Stimulated activated CD4-positive, alpha-beta T cell treated with anti-CD3 and anti-CD28 coated beads, Interleukin-4, amount 100 ng/mL, for 48 hours (primary cell): ENCODE results near the gene BEST4.
"Not testable (repeated sequence)": the region's sequence is repeated elsewhere in the genome, so short reads cannot be mapped to it uniquely, and the experiment has no call there.

Experiments
- DNase-seq, 2 donors: peaks; one replicate each; pipeline ENCODE4 v3.0.0-alpha.2; 2020; ENCODE audit warnings: low read depth in 2 of 2

Gene BEST4

DNA sequence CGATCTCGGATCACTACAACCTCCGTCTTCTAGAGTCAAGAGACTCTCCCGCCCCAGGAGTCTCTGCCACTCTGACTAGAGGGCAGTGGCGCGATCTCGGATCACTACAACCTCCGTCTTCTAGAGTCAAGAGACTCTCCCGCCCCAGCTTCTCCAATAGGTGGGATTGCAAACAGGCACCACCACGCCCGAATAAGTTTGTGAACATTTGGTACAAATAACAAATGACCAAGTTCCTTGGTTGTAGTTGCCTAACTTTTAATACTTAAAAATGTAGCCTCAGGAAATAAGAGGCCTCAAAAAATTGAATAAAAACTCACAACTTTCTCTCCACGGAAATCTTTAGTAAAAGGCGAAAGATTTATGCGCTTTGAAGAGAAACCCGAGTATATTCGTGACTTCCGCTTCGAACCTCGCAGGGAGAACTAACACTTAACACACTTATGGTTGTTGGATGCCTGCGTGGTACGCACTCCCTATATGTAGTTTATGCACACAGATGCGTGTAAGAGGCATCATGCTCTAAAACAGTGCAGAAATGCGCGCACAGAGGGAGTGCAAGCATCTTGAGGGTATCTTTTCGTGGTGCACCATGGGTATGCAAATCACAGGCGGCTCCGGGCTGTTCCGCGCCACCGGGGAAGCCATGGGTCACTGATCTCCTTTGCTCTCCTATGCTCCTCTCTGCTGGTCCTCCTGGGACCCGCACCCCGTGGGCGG, 31.8 kb upstream of the BEST4 start:
- DNase-seq = peak; percentile 74 to 84

DNA sequence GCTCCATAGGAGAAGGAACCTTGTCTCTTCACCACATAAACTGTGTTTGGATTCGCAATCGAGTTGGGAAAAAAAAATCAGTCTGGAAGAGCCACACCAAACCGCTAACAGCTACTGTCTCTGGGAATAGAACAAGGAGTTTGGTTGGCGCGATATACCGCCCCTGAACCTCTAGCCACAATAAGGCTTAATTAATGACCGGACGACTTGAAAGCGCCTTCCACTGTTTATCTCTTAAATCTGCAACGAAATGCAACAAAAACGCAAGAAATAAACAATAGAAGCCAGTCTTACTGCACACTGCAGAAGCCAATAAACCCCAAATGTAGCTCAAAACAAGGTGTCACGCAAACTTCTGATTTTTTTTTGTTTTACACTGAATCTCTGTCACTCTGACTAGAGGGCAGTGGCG, 31.2 kb upstream of the BEST4 start:
- DNase-seq = no peak

DNA sequence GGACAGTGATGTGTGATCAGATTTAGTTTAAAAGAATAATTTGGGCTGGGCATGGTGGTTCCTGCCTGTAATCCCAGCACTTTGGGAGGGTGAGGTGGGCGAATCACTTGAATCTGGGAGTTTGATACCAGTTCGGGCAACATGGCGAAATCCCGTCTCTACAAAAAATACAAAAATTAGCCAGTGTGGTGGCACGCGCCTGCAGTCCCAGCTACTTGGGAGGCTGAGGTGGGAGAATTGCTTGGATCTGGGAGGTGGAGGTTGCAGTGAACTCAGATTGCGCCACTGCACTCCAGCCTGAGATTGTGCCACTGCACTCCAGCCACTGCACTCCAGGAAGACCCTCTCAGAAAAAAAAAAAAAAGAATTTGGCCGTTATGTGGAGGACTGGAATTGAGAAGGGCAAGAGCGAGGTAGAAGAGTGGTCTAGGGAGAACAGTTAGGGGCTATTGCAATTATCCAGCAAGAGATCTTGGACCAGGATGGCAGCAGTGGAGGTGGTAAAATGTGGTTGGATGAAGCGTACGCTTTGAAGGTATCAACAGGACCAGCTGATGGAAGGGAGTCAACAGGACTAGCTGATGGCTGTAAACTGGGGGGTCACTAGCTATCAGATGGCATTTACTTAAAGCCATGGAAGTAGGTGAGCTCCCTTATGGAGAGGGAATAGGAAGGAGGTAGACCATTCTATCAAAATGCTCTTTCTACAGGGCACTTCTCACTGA, 30.0 kb upstream of the BEST4 start:
- DNase-seq = no peak

DNA sequence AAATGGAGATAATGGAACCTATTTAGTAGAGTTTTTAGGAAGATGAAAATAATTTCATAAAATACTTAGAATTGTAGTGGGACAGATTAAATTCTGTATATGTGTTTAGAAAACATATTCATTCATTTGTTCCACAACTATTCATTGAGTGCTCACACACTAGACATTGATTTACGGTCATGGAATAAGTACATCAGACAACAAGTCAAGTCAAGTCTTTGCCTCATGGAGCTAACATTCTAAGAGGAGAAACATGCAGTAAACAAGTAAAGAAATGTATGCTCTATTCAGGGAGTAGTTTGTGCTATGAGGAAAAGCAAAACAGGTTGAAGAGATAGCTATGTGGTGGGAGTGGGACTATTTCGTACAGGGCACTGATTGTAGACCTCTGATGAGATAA, 29.3 kb upstream of the BEST4 start:
- no peak for DNase-seq

DNA sequence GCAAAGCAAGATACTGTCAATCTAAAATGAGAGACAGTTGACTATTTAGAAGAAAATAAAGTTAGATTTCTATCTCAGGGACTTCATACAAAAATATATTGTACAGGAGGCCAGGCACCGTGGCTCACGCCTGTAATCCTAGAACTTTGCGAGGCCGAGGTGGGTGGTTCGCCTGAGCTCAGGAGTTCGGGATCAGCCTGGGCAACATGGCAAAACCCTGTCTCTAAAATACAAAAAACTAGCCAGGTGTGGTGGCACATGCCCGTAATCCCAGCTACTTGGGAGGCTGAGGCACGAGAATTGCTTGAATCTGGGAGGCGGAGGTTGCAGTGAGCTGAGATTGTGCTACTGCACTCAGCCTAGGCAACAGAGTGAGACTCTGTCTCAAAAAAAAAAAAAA, 28.0 kb upstream of the BEST4 start:
- not testable (repeated sequence) for DNase-seq

DNA sequence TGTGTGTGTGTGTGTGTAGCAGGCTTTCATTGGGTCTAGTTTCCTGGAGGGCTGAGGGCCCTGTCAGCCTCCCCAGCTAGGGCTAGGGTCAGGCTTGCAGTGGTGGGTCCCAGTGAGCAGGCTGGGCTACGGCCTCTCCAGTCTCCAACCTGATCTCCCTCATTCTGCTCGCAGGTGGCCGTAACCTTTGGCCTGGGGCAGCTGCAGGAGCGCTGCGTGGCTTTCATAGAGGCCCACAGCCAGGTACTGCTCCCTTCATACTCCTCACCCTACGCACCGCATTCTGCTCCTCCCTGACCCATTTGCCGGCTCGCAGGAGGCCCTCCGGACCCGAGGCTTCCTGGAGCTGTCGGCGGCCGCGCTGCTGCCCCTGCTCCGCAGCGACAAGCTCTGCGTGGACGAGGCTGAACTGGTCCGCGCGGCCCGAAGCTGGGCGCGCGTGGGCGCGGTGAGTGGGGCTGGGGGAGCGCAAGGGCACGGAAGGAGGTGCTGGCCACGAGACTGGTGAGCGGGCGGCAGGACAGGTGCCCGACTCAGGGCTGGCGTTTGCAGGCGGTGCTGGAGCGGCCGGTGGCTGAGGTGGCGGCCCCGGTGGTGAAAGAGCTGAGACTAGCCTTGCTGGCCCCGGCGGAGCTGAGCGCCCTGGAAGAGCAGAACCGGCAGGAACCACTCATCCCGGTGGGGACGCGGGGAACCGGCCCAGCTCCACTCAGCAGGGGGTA, 25.0 kb upstream of the BEST4 start:
- DNase-seq = no peak

DNA sequence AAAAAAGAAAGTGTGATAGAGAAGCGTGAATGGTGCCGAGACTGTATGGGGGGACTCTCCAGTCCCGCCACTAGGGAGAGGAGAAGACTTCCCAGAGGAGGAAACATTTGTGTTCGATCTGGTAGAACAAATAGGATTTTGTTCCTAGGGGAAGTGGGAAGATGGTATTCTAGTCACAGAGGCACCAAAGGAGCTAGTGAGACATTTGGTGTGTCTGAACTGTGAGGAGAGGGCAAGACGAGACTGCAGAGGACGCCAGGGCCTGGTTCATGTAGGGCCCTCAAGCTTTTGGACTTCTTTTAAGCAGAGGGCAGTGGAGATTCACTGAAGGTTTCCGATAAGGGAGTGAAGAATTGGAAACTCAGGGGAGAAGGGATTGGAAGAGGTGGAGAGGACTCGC, 23.3 kb upstream of the BEST4 start:
- no peak for DNase-seq

DNA sequence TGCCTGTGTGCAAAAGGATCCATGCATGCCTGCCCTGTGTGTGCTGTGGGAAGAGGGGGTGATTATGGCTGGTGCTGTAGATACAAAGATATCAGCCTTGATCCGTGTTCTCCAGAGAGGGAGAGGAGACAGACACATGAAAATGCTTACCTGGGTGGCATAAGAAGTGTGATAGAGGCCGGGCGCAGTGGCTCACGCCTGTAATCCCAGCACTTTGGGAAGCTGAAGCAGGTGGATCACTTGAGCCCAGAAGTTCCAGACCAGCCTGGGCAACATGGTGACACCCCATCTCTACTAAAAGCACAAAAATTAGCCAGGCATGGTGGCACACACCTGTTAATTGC, 22.8 kb upstream of the BEST4 start:
- DNase-seq = not testable (repeated sequence)

DNA sequence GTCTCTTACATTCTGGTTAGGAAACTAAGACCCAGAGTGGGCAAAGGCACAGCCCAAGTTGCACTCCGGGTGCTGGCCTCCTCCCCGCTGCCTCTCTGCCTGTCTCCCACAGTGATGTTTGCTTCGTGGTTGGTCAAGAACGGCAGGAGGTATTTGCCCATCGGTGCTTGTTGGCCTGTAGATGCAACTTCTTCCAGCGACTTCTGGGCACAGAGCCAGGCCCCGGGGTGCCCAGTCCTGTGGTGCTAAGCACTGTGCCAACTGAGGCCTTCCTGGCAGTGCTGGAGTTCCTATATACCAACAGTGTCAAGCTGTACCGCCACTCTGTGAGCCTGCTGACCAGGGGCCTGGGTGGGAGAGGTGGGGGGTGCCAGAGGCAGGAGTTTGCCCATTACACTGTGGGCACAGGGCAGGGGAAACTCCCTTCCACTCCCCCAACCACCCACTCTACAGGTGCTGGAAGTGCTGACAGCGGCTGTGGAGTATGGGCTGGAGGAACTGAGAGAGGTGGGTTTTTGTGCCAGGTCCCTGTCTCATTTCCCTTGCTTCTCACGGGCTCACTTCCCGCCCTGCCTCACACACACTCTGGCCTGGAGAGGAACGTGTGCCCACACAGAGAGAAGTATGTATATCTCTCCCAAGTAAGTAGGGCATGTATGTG, 22.3 kb upstream of the BEST4 start:
- DNase-seq = peak in 1 of 2 donors; percentile 38

DNA sequence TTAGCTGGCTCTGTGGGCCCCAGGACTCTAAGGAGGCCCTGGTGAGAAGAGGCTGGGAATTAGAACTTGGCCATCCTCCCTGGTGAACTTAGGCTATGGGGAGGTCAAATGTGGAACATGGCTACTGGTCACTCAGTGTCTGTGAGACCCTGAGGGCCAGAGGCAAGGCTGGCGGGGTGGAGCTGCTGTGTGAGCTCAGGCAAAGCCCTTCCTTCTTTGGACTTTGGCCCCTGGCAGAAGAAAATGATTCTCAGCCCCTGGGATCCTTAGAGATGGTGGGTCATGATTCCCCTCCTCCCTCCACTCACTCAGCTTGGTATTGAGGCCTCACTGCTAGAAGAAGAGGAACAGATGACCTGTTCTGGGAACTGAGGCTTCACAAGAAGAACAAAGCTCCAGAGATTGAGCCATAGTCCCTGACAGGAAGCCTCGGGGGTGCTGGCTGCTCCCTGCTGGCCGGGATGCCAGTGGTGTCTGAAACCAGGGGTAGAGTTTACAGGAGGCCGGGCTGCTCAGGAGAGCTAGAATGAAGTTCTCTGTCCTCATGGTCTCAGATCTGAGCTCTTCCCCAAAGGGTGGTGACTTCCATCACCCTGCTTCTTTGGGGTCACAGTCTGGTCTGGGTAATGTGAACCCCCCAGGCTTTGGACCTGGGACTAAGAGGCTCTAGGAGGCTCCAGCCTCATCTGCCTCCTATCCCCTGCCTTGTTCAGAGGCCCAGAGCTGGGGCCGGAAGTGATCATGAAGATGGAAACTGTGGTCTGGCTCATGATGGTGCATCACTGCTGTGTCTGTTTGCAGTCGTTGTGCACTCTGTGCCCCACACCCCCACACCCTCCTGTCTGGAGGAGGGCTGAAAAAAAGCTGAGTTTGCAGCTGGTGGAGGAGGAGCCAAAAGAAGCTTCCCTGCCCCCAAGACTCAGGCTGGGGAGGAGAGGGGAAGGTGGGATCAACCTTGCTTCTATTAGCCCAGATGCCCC, 21.3 kb upstream of the BEST4 start:
- peak; percentile 75 to 88 for DNase-seq

DNA sequence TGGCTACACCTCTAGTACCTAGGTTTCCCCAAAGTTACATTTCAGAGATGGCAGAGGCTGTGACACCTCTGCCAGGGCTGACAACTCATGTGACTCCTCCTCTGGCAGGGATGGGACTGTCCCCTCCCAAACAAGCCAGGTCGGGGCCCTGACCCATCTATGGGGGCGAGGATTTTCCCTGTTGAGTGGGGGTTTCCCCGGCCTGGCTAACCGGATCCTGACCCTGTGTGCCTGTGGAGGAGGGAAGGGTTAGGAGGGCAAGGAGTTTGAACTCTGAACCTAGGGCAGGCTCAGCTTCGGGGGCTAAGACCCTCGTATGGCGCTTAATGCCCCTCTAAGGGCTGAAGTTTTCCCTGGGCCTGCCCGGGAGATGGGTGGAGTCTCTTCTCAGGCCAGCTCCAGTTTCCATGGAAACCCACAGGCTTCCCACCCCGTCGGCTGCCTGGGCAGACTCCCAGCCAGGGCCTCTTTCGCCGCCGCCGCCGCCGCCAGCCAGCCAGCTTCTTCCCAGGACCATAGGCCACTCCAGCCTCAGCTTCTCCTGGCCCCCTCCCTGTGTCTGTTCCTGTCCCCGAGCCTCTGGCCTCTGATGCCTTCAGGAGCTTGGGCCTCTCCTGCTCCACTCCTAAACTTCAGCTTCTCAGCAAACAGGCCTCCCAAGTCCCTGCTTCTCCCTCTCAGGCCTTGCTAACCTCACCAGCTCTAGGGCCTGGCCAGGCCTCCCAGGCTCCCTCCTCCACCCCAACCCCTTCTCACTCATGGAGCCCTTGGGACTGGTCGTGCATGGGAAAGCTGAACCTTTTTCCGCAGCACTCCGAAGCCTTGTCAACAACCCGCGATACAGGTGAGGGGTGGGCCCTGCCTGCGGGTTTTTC, 20.3 kb upstream of the BEST4 start, which contains the start of gene BTBD19:
TSS of gene BTBD19 (plus strand) at position 461 of the 875 bp plus-strand sequence. CDS start at position 759, 298 bp downstream.
- DNase-seq = peak; percentile 66 to 82

DNA sequence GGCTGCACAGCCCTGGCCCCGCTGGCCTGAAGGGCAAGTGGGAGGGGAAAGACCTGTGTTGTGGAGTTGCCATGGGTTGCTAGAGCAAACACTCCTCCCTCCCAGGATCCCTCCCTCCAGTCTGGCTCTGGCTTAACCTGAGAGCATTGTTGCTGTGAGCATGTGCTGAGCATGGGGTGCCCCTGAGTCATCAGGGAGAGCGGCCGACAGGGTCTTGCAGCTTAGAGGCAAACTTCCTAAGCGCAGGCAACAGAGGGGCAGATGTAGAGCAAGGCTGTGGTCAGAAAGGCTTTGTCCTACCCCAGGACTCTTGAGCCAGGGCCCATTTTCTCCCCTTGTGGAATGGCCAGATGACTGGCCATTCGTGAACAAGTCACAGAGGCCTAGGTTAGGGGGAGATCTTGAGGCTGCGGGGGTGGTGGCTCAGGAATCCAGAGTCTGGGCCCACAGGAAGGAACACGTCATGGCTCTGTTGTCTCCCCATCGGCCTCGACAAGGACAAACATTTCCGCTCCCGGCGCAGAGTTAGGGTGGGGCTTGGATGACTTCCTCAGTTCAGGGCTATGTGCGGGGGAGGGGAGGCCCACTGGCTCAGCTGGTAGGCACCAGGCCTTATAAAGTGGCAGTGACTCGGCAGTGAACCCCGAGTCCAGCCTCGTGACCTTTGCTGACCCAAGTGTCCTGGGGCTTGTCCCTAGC, 19.5 kb upstream of the BEST4 start:
- peak; percentile 83 to 90 for DNase-seq

DNA sequence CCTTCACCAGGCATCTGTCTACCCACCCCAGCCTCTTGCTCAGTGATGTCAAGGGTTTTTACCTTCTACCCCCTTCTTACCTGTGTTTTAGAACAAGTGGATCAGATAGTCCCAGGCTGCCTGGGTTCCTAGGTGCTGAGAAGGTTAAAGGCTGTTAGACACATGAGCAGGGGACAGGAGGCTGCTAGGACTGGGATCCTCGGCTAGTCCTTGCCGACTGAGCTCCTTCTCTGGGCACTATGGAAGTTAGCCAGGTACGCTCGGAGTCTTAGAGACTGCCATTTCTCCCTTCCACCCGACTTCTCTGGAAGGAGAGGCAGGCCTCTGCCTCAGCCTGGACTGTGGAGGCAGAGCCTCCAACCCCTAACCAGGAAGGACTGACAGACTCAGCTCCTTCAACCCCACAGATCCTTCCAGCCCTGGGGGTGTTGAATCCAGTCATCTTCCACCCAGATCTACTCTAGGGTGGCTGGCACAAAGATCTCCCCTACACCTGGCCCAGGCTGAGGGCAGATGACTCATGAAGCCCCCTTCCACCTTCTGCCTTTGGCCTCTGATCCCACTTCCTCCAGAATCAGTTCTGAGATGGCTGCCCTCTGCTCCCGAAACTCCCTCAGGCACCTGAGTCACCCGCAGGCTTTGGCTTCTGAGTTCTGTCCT, 18.9 kb upstream of the BEST4 start, which contains the start of gene DYNLT4:
TSS of gene DYNLT4 (minus strand) at position 648 of the 660 bp plus-strand sequence. CDS start 683 bp downstream, outside the sequence.
- no peak for DNase-seq

DNA sequence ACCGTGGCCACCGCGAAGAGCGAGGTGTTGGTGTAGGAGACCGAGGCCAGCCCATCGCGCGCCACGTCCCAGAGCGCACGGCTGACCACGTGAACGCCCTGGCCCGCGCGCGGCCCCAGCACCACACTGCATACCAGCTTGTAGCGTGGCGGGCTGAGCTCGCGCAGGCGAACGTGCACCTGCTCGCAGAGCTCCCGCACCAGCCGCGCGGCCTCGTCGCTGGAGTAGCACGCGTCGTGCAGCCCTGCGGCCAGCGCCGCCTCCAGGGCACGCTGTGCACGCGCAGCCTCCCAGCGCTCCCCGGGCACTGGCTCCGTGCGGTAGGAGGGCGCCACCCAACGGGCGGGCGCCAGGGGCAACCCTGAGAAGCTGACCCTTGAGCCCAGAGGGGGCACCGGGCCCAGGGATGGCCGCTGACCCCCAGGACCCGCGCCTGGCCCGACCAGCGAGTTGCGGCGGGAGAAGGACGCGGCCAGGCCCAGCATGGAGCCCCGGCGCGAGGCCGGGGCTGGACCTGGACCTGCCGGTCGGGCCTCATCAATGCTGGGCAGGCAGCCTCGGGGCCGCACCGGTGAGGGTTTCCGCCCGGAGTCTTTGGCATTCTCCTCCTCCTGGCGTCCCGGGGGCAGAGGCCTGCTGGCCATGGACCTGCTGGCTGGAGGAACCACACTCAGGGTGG, 18.2 kb upstream of the BEST4 start:
- DNase-seq = no peak

DNA sequence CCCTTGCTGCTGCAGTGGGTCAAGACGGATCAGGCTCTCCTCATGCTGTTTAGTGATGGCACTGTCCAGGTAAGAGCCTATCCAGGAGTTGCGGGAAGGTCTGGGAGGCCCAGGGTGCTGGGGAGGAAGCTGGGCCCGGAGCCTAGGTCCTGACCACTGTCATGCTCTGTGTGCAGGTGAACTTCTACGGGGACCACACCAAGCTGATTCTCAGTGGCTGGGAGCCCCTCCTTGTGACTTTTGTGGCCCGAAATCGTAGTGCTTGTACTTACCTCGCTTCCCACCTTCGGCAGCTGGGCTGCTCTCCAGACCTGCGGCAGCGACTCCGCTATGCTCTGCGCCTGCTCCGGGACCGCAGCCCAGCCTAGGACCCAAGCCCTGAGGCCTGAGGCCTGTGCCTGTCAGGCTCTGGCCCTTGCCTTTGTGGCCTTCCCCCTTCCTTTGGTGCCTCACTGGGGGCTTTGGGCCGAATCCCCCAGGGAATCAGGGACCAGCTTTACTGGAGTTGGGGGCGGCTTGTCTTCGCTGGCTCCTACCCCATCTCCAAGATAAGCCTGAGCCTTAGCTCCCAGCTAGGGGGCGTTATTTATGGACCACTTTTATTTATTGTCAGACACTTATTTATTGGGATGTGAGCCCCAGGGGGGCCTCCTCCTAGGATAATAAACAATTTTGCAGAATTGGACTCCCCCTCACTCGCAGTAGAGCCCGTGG, 17.5 kb upstream of the BEST4 start:
- no peak for DNase-seq

DNA sequence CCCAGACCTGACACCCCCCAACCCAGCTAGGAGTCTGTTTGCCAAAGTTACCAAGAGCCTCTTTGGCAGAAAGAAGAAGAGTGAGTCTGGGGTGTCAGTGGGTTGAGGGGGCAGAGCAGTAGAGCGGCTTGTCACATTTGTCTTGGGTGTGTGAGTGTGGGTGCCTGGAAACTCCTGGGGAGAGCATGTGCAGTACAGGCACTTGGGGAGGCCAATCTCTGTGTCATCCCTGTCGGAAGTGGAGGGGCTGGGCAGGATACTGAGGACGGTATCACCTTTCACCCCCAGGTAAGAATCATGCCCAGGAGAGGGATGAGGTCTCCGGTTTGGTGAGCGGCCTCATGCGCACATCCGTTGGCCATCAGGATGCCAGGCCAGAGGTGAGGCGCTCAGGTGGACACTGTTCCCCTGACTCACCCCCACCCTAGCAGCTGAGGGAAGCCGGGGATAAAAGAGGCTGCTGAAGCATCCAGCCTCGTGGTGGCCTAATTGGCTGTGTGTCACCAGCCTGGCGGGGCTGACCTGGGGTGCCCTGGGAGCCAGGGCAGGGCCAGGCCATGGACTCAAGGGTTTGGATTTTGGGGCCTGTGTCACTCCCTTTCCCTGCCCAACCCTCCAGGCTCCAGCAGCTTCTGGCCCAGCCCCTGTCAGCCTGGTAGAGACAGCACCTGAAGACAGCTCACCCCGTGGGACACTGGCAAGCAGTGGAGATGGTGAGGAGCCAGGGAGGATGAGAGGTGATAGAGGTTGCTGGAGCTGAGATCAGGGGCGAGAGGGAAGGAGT, 15.5 kb upstream of the BEST4 start:
- DNase-seq = no peak

DNA sequence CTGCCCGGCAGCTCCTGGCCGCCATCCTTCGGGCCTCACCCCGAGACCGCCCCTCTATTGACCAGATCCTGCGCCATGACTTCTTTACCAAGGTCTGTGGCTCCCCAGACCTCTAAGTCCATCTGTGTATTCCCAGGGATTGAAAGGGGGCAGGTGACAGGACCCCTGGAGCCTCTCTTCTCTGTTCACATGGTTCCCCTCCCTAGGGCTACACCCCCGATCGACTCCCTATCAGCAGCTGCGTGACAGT, 15.0 kb upstream of the BEST4 start:
- no peak for DNase-seq
